ENCODE measurements around the gene CYTH1.

CYTH1 gene

DNA sequence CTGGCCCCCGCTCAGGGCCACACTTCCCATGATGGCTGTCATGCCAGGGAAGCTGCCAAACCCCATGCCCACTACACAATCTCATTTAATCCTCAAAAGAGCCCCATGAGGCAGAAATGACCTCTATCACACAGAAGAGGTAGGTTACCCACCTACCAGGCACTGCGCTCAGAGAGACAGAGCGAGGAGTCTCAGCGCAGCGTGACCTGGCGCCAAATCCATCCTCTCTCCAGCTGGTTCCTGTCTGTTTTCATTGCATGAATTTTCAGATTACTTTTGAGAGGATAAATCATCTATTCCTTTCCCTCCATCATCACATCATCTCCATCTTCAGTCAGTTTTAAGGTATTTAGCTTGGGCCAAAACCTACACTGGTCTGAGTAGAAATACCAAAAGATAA, 103.4 kb downstream of the CYTH1 start:
- H3K27ac ChIP-seq (ENCODE audit: low read depth, low read length), result no peak overlapping the region
- H3K36me3 ChIP-seq (ENCODE audit: insufficient read depth, low read length), result peaks cover 3% of the 10 kb centered on the region; the same call in 1 of the 2 replicates
- H3K9me3 ChIP-seq (ENCODE audit: insufficient read depth, low read depth, low read length), result no peaks in the 10 kb centered on the region
- peaks cover 14% of the 10 kb centered on the region; the same call in 1 of the 2 replicates for H3K4me1 ChIP-seq (ENCODE audit: insufficient read depth, low read length)
- WGBS, result 96% methylated on average over 6 of the region's 6 CpGs
- no peak overlapping the region for H3K9ac ChIP-seq (ENCODE audit: low read depth, low read length)
- H3K27me3 ChIP-seq (ENCODE audit: insufficient read depth, low read length), result no peaks in the 10 kb centered on the region
- no peak overlapping the region for H3K4me3 ChIP-seq (ENCODE audit: low read length)

DNA sequence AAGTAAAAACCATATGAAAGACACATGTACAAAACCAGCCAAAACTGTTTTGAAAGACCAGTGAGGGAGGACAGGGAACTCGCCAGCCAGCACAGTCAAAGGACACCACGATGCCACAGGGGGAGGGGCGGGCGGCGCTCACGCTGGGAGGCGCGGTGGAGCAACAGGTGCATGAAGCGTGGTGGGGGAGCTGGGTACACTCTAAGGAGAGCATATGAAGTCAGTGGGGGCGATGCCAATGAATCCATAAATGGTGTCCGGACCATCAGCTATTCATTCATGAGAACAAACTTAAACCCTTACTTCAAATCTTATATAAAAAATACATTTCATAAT, 103.9 kb downstream of the CYTH1 start:
- Histone ChIP-seq H3K9me3 (ENCODE audit: insufficient read depth, low read depth, low read length) (no peaks in the 10 kb centered on the region), H3K27me3 (ENCODE audit: insufficient read depth, low read length) (no peaks in the 10 kb centered on the region), H3K36me3 (ENCODE audit: insufficient read depth, low read length) (peaks cover 5% of the 10 kb centered on the region; the same call in 1 of the 2 replicates), H3K4me1 (ENCODE audit: insufficient read depth, low read length) (peaks cover 14% of the 10 kb centered on the region; the same call in 1 of the 2 replicates), H3K4me3 (ENCODE audit: low read length) (no peak overlapping the region), H3K27ac (ENCODE audit: low read depth, low read length) (no peak overlapping the region), H3K9ac (ENCODE audit: low read depth, low read length) (no peak overlapping the region)
- 97% methylated on average over 11 of the region's 11 CpGs for WGBS

DNA sequence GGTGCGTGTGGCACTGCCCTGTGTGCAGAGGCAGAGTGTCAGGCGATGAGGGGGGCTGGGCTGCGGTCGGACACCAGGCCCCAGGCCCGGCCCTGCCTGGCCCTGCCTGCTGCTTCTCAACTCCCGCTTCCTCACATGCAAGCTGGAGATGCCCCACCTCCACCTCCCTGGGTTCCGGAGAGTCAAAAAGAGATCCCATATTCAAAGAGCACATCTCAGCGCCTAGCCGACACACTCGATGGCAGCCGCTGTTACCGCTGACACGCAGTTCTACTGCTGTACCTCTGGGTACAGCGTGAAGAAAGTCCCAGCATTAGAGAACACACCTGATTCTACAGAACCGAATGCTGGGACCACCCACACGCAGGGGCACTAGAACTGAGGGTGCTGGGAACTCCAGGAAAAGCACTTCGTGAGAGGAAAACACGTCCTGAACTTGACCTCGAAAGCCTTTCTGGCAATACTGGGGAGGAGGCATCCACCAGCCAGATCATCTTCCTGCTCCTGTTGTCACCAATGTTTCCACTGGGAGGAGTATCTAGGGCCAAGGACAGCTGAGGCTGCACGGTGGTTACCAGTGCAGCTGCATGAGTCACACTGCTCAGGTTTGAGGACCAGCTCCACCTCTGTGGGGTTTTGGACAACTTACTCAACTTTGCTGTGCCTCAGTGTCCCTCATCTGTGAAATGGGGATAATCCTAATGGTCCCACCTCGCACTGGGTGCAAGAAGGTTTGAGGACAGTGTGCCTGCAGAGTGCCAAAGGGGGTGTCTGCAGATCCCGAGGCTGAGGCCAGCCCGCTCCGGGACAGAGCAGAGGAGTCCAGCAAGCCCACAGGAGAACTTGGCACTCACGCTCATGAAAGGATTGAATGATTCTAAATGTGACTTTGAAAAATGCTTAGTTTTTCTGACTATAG, 104.5 kb downstream of the CYTH1 start:
- no peaks in the 10 kb centered on the region for H3K9me3 ChIP-seq (ENCODE audit: insufficient read depth, low read depth, low read length)
- H3K27ac ChIP-seq (ENCODE audit: low read depth, low read length), result no peak overlapping the region
- H3K4me1 ChIP-seq (ENCODE audit: insufficient read depth, low read length), result peaks cover 8% of the 10 kb centered on the region; the same call in 1 of the 2 replicates
- no peak overlapping the region for H3K9ac ChIP-seq (ENCODE audit: low read depth, low read length)
- no peak overlapping the region for H3K4me3 ChIP-seq (ENCODE audit: low read length)
- H3K36me3 ChIP-seq (ENCODE audit: insufficient read depth, low read length), result peaks cover 5% of the 10 kb centered on the region; the same call in 1 of the 2 replicates
- no peaks in the 10 kb centered on the region for H3K27me3 ChIP-seq (ENCODE audit: insufficient read depth, low read length)
- WGBS, result 94% methylated on average over 25 of the region's 25 CpGs

DNA sequence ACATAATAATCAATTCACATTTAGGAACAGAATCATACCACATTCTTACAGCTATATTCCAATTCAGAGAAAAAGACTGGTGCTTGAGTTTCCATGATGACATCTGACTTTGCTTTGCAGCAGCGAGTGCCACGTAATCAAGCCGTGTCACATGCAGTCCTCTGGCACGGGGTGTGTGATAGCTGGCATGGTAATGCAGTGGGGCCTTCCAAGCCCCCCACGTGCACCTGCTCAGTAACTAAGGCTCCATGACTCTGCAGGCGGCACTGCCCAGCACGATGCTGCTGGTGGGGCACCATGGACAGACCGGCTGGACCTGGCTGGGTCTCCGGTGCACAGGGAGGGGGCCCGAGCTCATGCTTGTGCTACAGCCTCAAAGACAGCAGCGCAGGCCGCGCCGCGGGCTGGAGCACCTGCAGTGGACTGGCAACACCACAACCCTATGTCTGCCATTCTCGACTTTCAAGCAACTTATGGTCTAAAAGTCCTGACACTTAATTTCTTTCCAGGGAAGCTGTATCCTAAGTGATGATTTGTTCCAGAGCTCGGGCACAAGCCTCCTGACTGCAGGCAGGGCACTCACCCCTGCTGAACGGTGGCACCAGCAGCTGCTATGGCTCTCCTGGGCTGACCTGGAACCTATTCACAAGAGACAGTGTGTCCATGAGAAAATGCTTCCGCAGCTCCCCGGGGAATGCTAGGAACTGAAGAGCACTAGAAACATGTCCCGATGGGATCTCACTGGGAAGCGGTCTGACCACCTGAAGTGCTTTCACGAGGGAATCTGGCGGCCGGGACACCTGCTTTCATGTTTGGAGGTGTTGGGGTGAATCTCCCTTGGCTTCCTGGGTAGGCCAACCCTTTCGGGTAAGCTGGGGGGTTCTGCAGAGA, 105.4 kb downstream of the CYTH1 start:
- Histone ChIP-seq H3K27me3 (ENCODE audit: insufficient read depth, low read length) (no peaks in the 10 kb centered on the region), H3K9me3 (ENCODE audit: insufficient read depth, low read depth, low read length) (no peaks in the 10 kb centered on the region), H3K27ac (ENCODE audit: low read depth, low read length) (no peak overlapping the region), H3K9ac (ENCODE audit: low read depth, low read length) (no peak overlapping the region), H3K36me3 (ENCODE audit: insufficient read depth, low read length) (peaks cover 5% of the 10 kb centered on the region; the same call in 1 of the 2 replicates), H3K4me1 (ENCODE audit: insufficient read depth, low read length) (peaks cover 7% of the 10 kb centered on the region; the same call in 1 of the 2 replicates), H3K4me3 (ENCODE audit: low read length) (no peak overlapping the region)
- 95% methylated on average over 26 of the region's 26 CpGs for WGBS

DNA sequence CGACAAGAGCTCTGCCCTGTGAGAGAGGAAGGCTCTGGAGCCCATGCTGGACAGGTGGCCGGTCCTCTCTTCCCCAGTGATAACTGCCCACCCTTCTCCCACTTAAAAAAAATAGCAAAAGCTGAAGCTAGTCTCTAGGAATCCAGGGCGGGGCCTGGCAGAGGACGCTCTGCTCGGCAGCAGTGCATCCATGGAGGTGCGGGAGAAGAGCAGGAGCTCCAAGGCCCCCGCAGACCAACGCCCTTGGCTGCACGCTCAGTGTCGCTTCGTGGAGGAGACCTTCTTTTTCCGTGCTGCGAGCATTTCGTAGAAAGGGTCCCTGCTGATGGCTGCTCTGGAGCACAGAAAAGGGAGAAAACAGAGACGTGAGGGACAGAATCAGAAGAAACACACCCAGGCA, 106.2 kb downstream of the CYTH1 start:
- no peak overlapping the region for H3K4me3 ChIP-seq (ENCODE audit: low read length)
- H3K27me3 ChIP-seq (ENCODE audit: insufficient read depth, low read length), result no peaks in the 10 kb centered on the region
- WGBS, result 95% methylated on average over 15 of the region's 15 CpGs
- H3K9me3 ChIP-seq (ENCODE audit: insufficient read depth, low read depth, low read length), result no peaks in the 10 kb centered on the region
- H3K36me3 ChIP-seq (ENCODE audit: insufficient read depth, low read length), result peaks cover 5% of the 10 kb centered on the region; the same call in 1 of the 2 replicates
- H3K27ac ChIP-seq (ENCODE audit: low read depth, low read length), result no peak overlapping the region
- H3K9ac ChIP-seq (ENCODE audit: low read depth, low read length), result no peak overlapping the region
- peaks cover 4% of the 10 kb centered on the region; the same call in 1 of the 2 replicates for H3K4me1 ChIP-seq (ENCODE audit: insufficient read depth, low read length)

DNA sequence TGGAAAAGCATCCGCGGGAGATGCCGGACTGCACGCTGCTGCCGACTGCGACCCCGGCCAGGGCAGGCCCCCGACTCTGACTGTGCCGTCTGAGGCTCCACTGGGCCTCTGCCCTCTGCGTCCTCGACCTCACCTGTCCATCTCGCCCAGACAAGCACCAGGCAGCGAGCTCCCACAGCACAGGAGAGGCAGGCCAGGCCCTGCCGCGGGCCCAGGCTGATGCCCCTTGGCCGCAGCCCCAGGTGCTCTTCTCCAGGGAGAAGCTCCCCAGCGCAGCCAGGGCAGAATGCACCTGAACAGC, 106.8 kb downstream of the CYTH1 start:
- Histone ChIP-seq H3K36me3 (ENCODE audit: insufficient read depth, low read length) (peaks cover 5% of the 10 kb centered on the region; the same call in 1 of the 2 replicates), H3K9me3 (ENCODE audit: insufficient read depth, low read depth, low read length) (no peaks in the 10 kb centered on the region), H3K4me3 (ENCODE audit: low read length) (no peak overlapping the region), H3K27me3 (ENCODE audit: insufficient read depth, low read length) (no peaks in the 10 kb centered on the region), H3K27ac (ENCODE audit: low read depth, low read length) (no peak overlapping the region), H3K9ac (ENCODE audit: low read depth, low read length) (no peak overlapping the region), H3K4me1 (ENCODE audit: insufficient read depth, low read length) (no peaks in the 10 kb centered on the region)
- 94% methylated on average over 17 of the region's 17 CpGs for WGBS

DNA sequence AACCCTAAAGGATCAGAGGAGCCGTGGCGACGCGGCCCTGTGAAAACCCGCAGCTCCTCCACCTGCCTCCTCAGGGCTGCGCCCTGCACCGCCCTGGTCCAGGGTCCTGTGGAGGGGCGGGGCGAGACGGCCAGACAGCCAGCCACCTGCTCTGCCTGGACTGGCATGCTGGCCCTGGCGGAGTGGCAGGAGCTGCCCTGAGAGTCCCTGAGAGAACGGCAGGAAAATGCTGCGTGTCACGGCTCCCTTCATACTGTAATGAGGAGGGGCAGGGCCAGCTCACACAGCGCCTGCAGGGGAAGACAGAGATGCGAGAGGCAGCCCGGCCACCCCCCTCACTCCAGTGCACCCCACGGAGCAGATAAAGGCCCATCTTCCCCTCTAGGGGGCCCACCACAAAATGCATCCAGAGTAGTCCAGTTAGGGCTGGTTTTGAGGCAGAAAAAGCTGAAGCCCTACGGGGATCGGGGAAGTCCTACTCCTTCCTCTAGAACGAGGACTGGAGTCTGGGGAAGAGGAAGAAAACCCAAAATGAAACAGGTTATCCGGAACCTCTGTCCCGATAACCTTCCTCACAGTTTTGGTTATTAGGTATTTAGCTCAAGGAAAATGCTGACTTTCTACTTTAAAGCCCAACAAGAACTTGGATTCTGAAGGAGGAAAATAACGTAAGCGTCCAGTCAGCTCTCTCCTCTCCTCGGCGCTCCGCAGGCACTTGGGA, 107.3 kb downstream of the CYTH1 start:
- 83% methylated on average over 28 of the region's 28 CpGs for WGBS
- H3K9ac ChIP-seq (ENCODE audit: low read depth, low read length), result no peak overlapping the region
- no peak overlapping the region for H3K4me3 ChIP-seq (ENCODE audit: low read length)
- H3K4me1 ChIP-seq (ENCODE audit: insufficient read depth, low read length), result no peaks in the 10 kb centered on the region
- no peaks in the 10 kb centered on the region for H3K27me3 ChIP-seq (ENCODE audit: insufficient read depth, low read length)
- H3K27ac ChIP-seq (ENCODE audit: low read depth, low read length), result no peak overlapping the region
- H3K36me3 ChIP-seq (ENCODE audit: insufficient read depth, low read length), result peaks cover 5% of the 10 kb centered on the region; the same call in 1 of the 2 replicates
- H3K9me3 ChIP-seq (ENCODE audit: insufficient read depth, low read depth, low read length), result no peaks in the 10 kb centered on the region

DNA sequence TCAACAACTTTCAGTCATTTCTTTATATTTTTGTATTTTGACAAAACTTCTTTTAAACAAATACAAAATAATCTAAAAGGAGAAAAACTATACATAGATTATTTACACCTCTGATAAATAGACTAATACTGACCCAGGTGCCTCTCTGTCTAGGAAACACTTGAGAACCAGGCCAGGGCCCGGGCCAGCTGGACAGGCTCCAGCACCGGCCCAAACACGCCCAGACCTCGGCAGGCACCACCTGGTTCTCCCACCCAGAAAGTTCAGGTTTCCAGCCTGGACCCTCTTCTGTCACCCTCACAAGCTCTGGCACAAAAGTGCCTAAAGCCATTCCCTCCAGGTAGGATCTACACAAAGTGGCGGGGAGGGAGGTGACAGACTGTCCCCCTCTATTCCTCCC, 107.9 kb downstream of the CYTH1 start:
- Histone ChIP-seq H3K27me3 (ENCODE audit: insufficient read depth, low read length) (no peaks in the 10 kb centered on the region), H3K9me3 (ENCODE audit: insufficient read depth, low read depth, low read length) (no peaks in the 10 kb centered on the region), H3K27ac (ENCODE audit: low read depth, low read length) (no peak overlapping the region), H3K4me3 (ENCODE audit: low read length) (no peak overlapping the region), H3K9ac (ENCODE audit: low read depth, low read length) (no peak overlapping the region), H3K36me3 (ENCODE audit: insufficient read depth, low read length) (peaks cover 2% of the 10 kb centered on the region; the same call in 1 of the 2 replicates), H3K4me1 (ENCODE audit: insufficient read depth, low read length) (no peaks in the 10 kb centered on the region)
- 94% methylated on average over 5 of the region's 5 CpGs for WGBS

DNA sequence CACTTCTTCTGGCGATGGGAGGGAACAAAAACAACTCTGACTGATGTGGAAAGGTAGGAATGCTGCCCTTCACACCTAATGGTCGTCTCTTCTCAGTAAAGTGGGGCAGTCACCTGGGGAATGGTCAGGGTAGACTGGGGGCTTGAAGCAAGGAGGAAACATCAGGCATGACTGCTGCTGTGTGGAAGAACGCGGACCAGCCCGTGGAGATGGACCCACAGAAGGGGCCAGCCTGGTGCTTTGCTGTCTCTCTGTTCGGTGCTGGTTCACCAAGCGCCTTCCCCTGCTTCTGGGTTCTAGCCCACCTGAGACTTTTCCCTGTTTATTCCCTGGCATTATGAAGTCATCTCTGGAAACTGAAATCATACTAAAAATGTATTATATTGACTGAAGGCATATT, 108.7 kb downstream of the CYTH1 start:
- no peaks in the 10 kb centered on the region for H3K9me3 ChIP-seq (ENCODE audit: insufficient read depth, low read depth, low read length)
- H3K27ac ChIP-seq (ENCODE audit: low read depth, low read length), result no peak overlapping the region
- H3K36me3 ChIP-seq (ENCODE audit: insufficient read depth, low read length), result peaks cover 2% of the 10 kb centered on the region; the same call in 1 of the 2 replicates
- no peaks in the 10 kb centered on the region for H3K4me1 ChIP-seq (ENCODE audit: insufficient read depth, low read length)
- no peak overlapping the region for H3K4me3 ChIP-seq (ENCODE audit: low read length)
- H3K9ac ChIP-seq (ENCODE audit: low read depth, low read length), result no peak overlapping the region
- 93% methylated on average over 7 of the region's 7 CpGs for WGBS
- H3K27me3 ChIP-seq (ENCODE audit: insufficient read depth, low read length), result no peaks in the 10 kb centered on the region

DNA sequence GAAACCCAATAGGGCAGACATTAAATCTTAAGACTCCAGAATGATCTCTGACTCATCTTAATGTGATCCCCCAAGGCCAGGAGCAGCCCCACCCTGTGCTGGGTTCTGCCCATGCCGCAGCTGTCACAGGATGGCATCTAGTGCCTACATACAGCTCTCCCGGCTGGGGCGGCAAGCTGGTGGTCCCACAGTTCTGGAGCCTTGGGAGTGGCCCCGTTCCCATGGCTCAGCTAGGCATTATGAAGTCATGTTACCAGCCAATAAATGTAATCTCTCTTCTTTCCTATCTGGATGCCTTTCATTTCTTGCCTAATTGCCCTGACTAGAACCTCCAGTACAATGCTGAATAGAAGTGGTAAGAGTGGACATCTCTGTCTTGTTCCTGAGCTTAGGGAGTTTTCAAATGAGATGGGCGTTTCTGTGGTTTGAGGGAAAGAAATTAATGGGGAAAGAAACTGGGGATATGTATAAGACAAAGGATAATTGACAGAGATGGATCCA, 109.2 kb downstream of the CYTH1 start:
- Histone ChIP-seq H3K4me1 (ENCODE audit: insufficient read depth, low read length) (no peaks in the 10 kb centered on the region), H3K9ac (ENCODE audit: low read depth, low read length) (no peak overlapping the region)

More for the DNA sequence above, 109.2 kb downstream of the CYTH1 start:
- Histone ChIP-seq H3K27me3 (ENCODE audit: insufficient read depth, low read length) (no peaks in the 10 kb centered on the region), H3K27ac (ENCODE audit: low read depth, low read length) (no peak overlapping the region), H3K36me3 (ENCODE audit: insufficient read depth, low read length) (peaks cover 2% of the 10 kb centered on the region; the same call in 1 of the 2 replicates), H3K9me3 (ENCODE audit: insufficient read depth, low read depth, low read length) (no peaks in the 10 kb centered on the region), H3K4me3 (ENCODE audit: low read length) (no peak overlapping the region)
- 93% methylated on average over 5 of the region's 5 CpGs for WGBS

Measured in HUES64 (cell line).